Activated CD4-positive, alpha-beta T cell treated with anti-CD3 and anti-CD28 coated beads, Interleukin-2, amount 50 U/mL, for 16 hours (primary cell): ENCODE results near the gene PODXL.
A peak's percentile ranks its signal among the peaks of the same experiment; 100 is the strongest.
"Not testable (repeated sequence)": the region's sequence is repeated elsewhere in the genome, so short reads cannot be mapped to it uniquely, and the experiment has no call there.

ENCODE experiments used
- DNase-seq: peaks from one replicate; pipeline ENCODE4 v3.0.0-alpha.2; 2020

The PODXL gene

GRCh38 chr7:131536361-131536849, 20.0 kb downstream of the PODXL start:
- no peak for DNase-seq

- DNase-seq, result no peak
These were observed 22.6 kb downstream of the PODXL start for GRCh38 chr7:131533566-131534561.

- DNase-seq, result no peak
These were observed 23.3 kb downstream of the PODXL start for GRCh38 chr7:131533151-131533559.

GRCh38 chr7:131532570-131533091, 23.8 kb downstream of the PODXL start:
- DNase-seq, result no peak

GRCh38 chr7:131530137-131530536, 26.3 kb downstream of the PODXL start:
- no peak for DNase-seq

GRCh38 chr7:131529617-131530016, 26.8 kb downstream of the PODXL start:
- no peak for DNase-seq

GRCh38 chr7:131529179-131529578, 27.2 kb downstream of the PODXL start:
- DNase-seq, result no peak

GRCh38 chr7:131527456-131527855, 29.0 kb downstream of the PODXL start:
- DNase-seq, result no peak

GRCh38 chr7:131525820-131526219, 30.6 kb downstream of the PODXL start:
- no peak for DNase-seq

GRCh38 chr7:131524703-131525102, 31.7 kb downstream of the PODXL start:
- no peak for DNase-seq

GRCh38 chr7:131524115-131524514, 32.3 kb downstream of the PODXL start:
- no peak for DNase-seq

GRCh38 chr7:131522325-131522930, 34.0 kb downstream of the PODXL start:
- DNase-seq, result peak; percentile 51

GRCh38 chr7:131521651-131522163, 34.7 kb downstream of the PODXL start:
- DNase-seq, result no peak

- no peak for DNase-seq
These were observed 37.8 kb downstream of the PODXL start for GRCh38 chr7:131518626-131519025.

- DNase-seq, result no peak
These were observed 39.1 kb downstream of the PODXL start for GRCh38 chr7:131517218-131517923.

GRCh38 chr7:131515471-131515870, 41.0 kb downstream of the PODXL start:
- not testable (repeated sequence) for DNase-seq

- peak; percentile 83 for DNase-seq
These were observed 43.0 kb downstream of the PODXL start for GRCh38 chr7:131513245-131514061.

- DNase-seq, result no peak
These were observed 44.5 kb downstream of the PODXL start for GRCh38 chr7:131511774-131512535.

- no peak for DNase-seq
These were observed 45.4 kb downstream of the PODXL start for GRCh38 chr7:131511071-131511470.

GRCh38 chr7:131509781-131510180, 46.6 kb downstream of the PODXL start:
- DNase-seq, result no peak
